HUES48 (cell line): ENCODE results near the gene WDFY1.

Source experiments
- H3K27ac ChIP-seq: one replicate; pipeline ENCODE4 v1.7.0; 2013; ENCODE audit warnings: low read depth, low read length, inconsistent platforms
- H3K27me3 ChIP-seq: 2 replicates; pipeline ENCODE4 v1.6.1; 2013; ENCODE audit warnings: mild to moderate bottlenecking, low read length; ENCODE audit not compliant: control insufficient read depth, insufficient read depth
- H3K36me3 ChIP-seq: 2 replicates; pipeline ENCODE4 v1.6.1; 2013; ENCODE audit warnings: low read length; ENCODE audit not compliant: control insufficient read depth, insufficient read depth
- H3K4me1 ChIP-seq: 2 replicates; pipeline ENCODE4 v1.6.1; 2013; ENCODE audit warnings: mild to moderate bottlenecking, low read length; ENCODE audit not compliant: control insufficient read depth, insufficient read depth
- H3K4me3 ChIP-seq: 2 replicates; pipeline ENCODE4 v1.5.1; 2013; ENCODE audit warnings: mild to moderate bottlenecking, low read depth, low read length
- H3K9ac ChIP-seq: 2 replicates; pipeline ENCODE4 v1.6.1; 2013; ENCODE audit warnings: mild to moderate bottlenecking, low read depth, low read length, moderate library complexity
- H3K9me3 ChIP-seq: 2 replicates; pipeline ENCODE4 v1.6.1; 2013; ENCODE audit warnings: low read length; ENCODE audit not compliant: control insufficient read depth, insufficient read depth

WDFY1 gene

GRCh38 chr2:223909001-223909741 is 36.0 kb downstream of the WDFY1 start:
- H3K27ac ChIP-seq, result no peak overlapping the region
- H3K4me1 ChIP-seq, result no peaks in the 10 kb centered on the region; the same call in 1 of the 2 replicates
- no peak overlapping the region for H3K9ac ChIP-seq
- no peaks in the 10 kb centered on the region for H3K9me3 ChIP-seq
- no peak overlapping the region for H3K4me3 ChIP-seq
- H3K27me3 ChIP-seq, result no peaks in the 10 kb centered on the region
- H3K36me3 ChIP-seq, result peaks cover 30% of the 10 kb centered on the region

GRCh38 chr2:223908304-223908998 is 36.7 kb downstream of the WDFY1 start:
- H3K36me3 ChIP-seq, result peaks cover 34% of the 10 kb centered on the region
- H3K27me3 ChIP-seq, result no peaks in the 10 kb centered on the region
- H3K4me3 ChIP-seq, result no peak overlapping the region
- H3K9ac ChIP-seq, result no peak overlapping the region
- no peaks in the 10 kb centered on the region; the same call in 1 of the 2 replicates for H3K4me1 ChIP-seq
- H3K9me3 ChIP-seq, result no peaks in the 10 kb centered on the region
- no peak overlapping the region for H3K27ac ChIP-seq

- Histone ChIP-seq H3K36me3 (peaks cover 39% of the 10 kb centered on the region), H3K27me3 (no peaks in the 10 kb centered on the region), H3K9me3 (no peaks in the 10 kb centered on the region), H3K4me3 (no peak overlapping the region), H3K4me1 (no peaks in the 10 kb centered on the region; the same call in 1 of the 2 replicates), H3K27ac (no peak overlapping the region), H3K9ac (no peak overlapping the region)
Measured at GRCh38 chr2:223905996-223906395, 39.1 kb downstream of the WDFY1 start.

GRCh38 chr2:223901854-223902253 is 43.3 kb downstream of the WDFY1 start:
- peaks cover 69% of the 10 kb centered on the region for H3K36me3 ChIP-seq
- H3K4me1 ChIP-seq, result no peaks in the 10 kb centered on the region
- no peaks in the 10 kb centered on the region for H3K27me3 ChIP-seq
- H3K27ac ChIP-seq, result no peak overlapping the region
- no peaks in the 10 kb centered on the region for H3K9me3 ChIP-seq
- H3K4me3 ChIP-seq, result no peak overlapping the region
- no peak overlapping the region for H3K9ac ChIP-seq

- H3K27me3 ChIP-seq, result no peaks in the 10 kb centered on the region
- peaks cover 74% of the 10 kb centered on the region for H3K36me3 ChIP-seq
- H3K9me3 ChIP-seq, result no peaks in the 10 kb centered on the region
- no peak overlapping the region for H3K4me3 ChIP-seq
- no peaks in the 10 kb centered on the region for H3K4me1 ChIP-seq
- H3K9ac ChIP-seq, result no peak overlapping the region
- no peak overlapping the region for H3K27ac ChIP-seq
Measured at GRCh38 chr2:223901311-223901710, 43.8 kb downstream of the WDFY1 start.

GRCh38 chr2:223900531-223900930 is 44.6 kb downstream of the WDFY1 start:
- no peak overlapping the region for H3K27ac ChIP-seq
- no peaks in the 10 kb centered on the region for H3K9me3 ChIP-seq
- H3K4me1 ChIP-seq, result no peaks in the 10 kb centered on the region
- no peak overlapping the region for H3K4me3 ChIP-seq
- peaks cover 71% of the 10 kb centered on the region for H3K36me3 ChIP-seq
- no peaks in the 10 kb centered on the region for H3K27me3 ChIP-seq
- H3K9ac ChIP-seq, result no peak overlapping the region

- H3K36me3 ChIP-seq, result peaks cover 71% of the 10 kb centered on the region
- H3K4me3 ChIP-seq, result no peak overlapping the region
- H3K27ac ChIP-seq, result no peak overlapping the region
- H3K9ac ChIP-seq, result no peak overlapping the region
- H3K4me1 ChIP-seq, result no peaks in the 10 kb centered on the region
- no peaks in the 10 kb centered on the region for H3K9me3 ChIP-seq
- H3K27me3 ChIP-seq, result no peaks in the 10 kb centered on the region
Measured at GRCh38 chr2:223900066-223900465, 45.1 kb downstream of the WDFY1 start.

GRCh38 chr2:223897669-223898330 is 47.3 kb downstream of the WDFY1 start:
- H3K9me3 ChIP-seq, result no peaks in the 10 kb centered on the region
- H3K27ac ChIP-seq, result no peak overlapping the region
- H3K4me1 ChIP-seq, result no peaks in the 10 kb centered on the region
- no peak overlapping the region for H3K4me3 ChIP-seq
- H3K9ac ChIP-seq, result no peak overlapping the region
- H3K27me3 ChIP-seq, result no peaks in the 10 kb centered on the region
- H3K36me3 ChIP-seq, result peaks cover 80% of the 10 kb centered on the region

- Histone ChIP-seq H3K9me3 (no peaks in the 10 kb centered on the region), H3K9ac (no peak overlapping the region), H3K4me1 (no peaks in the 10 kb centered on the region), H3K27me3 (no peaks in the 10 kb centered on the region), H3K4me3 (no peak overlapping the region), H3K36me3 (peaks cover 82% of the 10 kb centered on the region), H3K27ac (no peak overlapping the region)
Measured at GRCh38 chr2:223896833-223897311, 48.3 kb downstream of the WDFY1 start.

GRCh38 chr2:223894968-223895367 is 50.2 kb downstream of the WDFY1 start:
- Histone ChIP-seq H3K27me3 (no peaks in the 10 kb centered on the region), H3K27ac (no peak overlapping the region), H3K9me3 (no peaks in the 10 kb centered on the region), H3K4me1 (no peaks in the 10 kb centered on the region), H3K36me3 (peaks cover 80% of the 10 kb centered on the region), H3K9ac (no peak overlapping the region), H3K4me3 (no peak overlapping the region)

GRCh38 chr2:223894009-223894408 is 51.1 kb downstream of the WDFY1 start:
- no peaks in the 10 kb centered on the region for H3K27me3 ChIP-seq
- no peaks in the 10 kb centered on the region for H3K9me3 ChIP-seq
- H3K4me1 ChIP-seq, result no peaks in the 10 kb centered on the region
- no peak overlapping the region for H3K27ac ChIP-seq
- H3K36me3 ChIP-seq, result peaks cover 81% of the 10 kb centered on the region
- H3K9ac ChIP-seq, result no peak overlapping the region
- no peak overlapping the region for H3K4me3 ChIP-seq
